Small intestine (tissue), 7 donors: ENCODE data around the gene UBE3D. TPM values are rescaled to one million over a fixed set of nuclear protein-coding genes. Genes with fewer than 3 reads are reported as not detected.
A peak's percentile ranks its signal among the peaks of the same experiment; 100 is the strongest.

Experiments used
- DNase-seq, 2 donors: peaks; one replicate each; pipeline versions ENCODE4 v3.0.0 to v3.0.0-alpha.2; 2013
- FAIRE-seq: peaks from 2 replicates; lab custom pipeline; 2012; peaks lifted over from hg19 to GRCh38; lab: Jason Lieb, UNC
- H3K27ac ChIP-seq, 3 donors: one replicate each; pipeline ENCODE4 v1.5.1; 2013; ENCODE audit warnings: low read length in 2 of 3, mild to moderate bottlenecking in 2 of 3, control low read depth in 1 of 3, inconsistent platforms in 1 of 3, low read depth in 1 of 3, moderate library complexity in 1 of 3
- H3K27me3 ChIP-seq, 3 donors: one replicate each; pipeline ENCODE4 v1.6.1; 2013; ENCODE audit warnings: low read length in 3 of 3, inconsistent platforms in 1 of 3; ENCODE audit not compliant: control insufficient read depth in 3 of 3, insufficient read depth in 3 of 3
- H3K36me3 ChIP-seq, 3 donors: one replicate each; pipeline ENCODE4 v1.6.1; 2013; ENCODE audit warnings: low read length in 3 of 3, inconsistent platforms in 1 of 3, low read depth in 1 of 3, mild to moderate bottlenecking in 1 of 3, moderate library complexity in 1 of 3; ENCODE audit not compliant: control insufficient read depth in 3 of 3, insufficient read depth in 2 of 3
- H3K4me1 ChIP-seq, 3 donors: one replicate each; pipeline ENCODE4 v1.6.1; 2013; ENCODE audit warnings: low read length in 2 of 3, inconsistent platforms in 1 of 3, low read depth in 1 of 3, mild to moderate bottlenecking in 1 of 3, moderate library complexity in 1 of 3; ENCODE audit not compliant: control insufficient read depth in 3 of 3, insufficient read depth in 2 of 3
- H3K4me3 ChIP-seq, 3 donors: one replicate each; pipeline ENCODE4 v1.5.1; 2013; ENCODE audit warnings: low read length in 3 of 3, control low read depth in 1 of 3, inconsistent platforms in 1 of 3, low read depth in 1 of 3, mild to moderate bottlenecking in 1 of 3, moderate library complexity in 1 of 3
- H3K9me3 ChIP-seq, 2 donors: one replicate each; pipeline ENCODE4 v1.6.1; 2013; ENCODE audit warnings: low read depth in 1 of 2, low read length in 1 of 2; ENCODE audit not compliant: control insufficient read depth in 2 of 2, insufficient read depth in 1 of 2
- WGBS, 3 donors: extraction: QIAGEN DNeasy Blood & Tissue Kit; methylation state at CpG; one replicate each; pipeline ENCODE4 v1.1.7; 2013; 5-methylcytosine and 5-hydroxymethylcytosine counted together
- polyA plus RNA-seq, 4 donors: library from polyadenylated mRNA; stranded (reverse) in 3 of 4; unstranded in 1 of 4; fragments of 200-250 nt in 3 of 4; fragments of 120-200 nt in 1 of 4; gene quantifications; one replicate each; pipeline versions ENCODE4 v1.2.1 to v1.2.3, GENCODE V29; 2013
- donor health status: healthy with polysubstance abuse.
- donor health status: control.
- donor health status: control.
- donor health status: Bipolar disorder and iron deficiency.
- donor health status: healthy.

Gene UBE3D
- polyA plus RNA-seq, 4 donors, result 0.54 to 8.0 (median 4.0) TPM

GRCh38 chr6:83092756-83093399 is 27.2 kb upstream of the UBE3D start:
- FAIRE-seq (no peak), DNase-seq (no peak)
- no peaks in the 10 kb centered on the region for H3K27me3 ChIP-seq
- no peak overlapping the region for H3K27ac ChIP-seq
- H3K36me3 ChIP-seq, result peaks cover 0 to 3% (median 2%) of the 10 kb centered on the region in 3 donors
- no peaks in the 10 kb centered on the region for H3K4me1 ChIP-seq
- no peaks in the 10 kb centered on the region for H3K9me3 ChIP-seq
- 68 to 85% (median 72%) methylated on average over 3 of the region's 3 CpGs for WGBS, 3 donors
- H3K4me3 ChIP-seq, result no peak overlapping the region

DNA sequence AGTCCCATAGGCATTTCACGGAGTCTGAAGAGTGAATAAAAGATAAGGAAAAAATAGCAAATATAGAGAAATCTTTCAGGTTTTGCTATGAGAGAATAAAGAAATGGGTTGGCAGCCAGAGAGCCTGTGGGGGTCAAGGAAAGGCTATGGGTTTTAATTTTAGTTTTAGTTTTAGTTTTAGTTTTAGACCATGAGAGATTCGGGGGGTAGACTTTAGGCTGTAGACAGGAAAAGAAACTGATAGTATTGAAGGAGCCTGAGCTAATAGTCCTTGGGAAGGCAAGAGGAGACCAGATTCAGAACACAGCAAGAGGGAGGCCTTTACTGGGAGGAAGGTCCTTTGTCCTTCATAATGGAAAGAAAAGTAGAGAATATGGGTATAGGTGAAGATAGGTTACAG is 21.1 kb upstream of the UBE3D start:
- Histone ChIP-seq H3K4me1 (no peaks in the 10 kb centered on the region), H3K4me3 (no peak overlapping the region), H3K27ac (no peak overlapping the region), H3K9me3 (no peaks in the 10 kb centered on the region), H3K36me3 (no peaks in the 10 kb centered on the region), H3K27me3 (no peaks in the 10 kb centered on the region)
- FAIRE-seq (no peak), DNase-seq (no peak)
- 49 to 78% (median 54%) methylated on average over 2 of the region's 2 CpGs for WGBS, 3 donors

DNA sequence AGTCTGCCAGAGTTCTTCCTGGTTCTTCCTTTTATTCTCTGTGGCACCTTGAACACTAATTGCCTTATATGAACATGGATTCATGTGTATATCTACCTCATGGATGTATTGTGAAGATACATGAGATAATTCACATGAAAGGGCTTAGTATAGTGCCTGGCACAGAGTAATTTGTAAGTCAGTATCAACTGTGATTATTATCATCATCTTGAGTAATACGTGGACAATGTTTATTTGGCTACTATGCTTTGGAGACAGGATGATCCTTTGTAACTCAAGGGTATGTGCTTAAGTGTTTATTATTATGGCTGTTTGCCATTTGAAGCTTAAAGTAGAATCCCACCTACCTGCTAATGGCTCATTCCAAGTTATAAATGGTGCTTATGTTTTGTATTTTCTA is 17.8 kb upstream of the UBE3D start:
- Histone ChIP-seq H3K9me3 (no peaks in the 10 kb centered on the region), H3K36me3 (peaks cover 0 to 2% (median 0%) of the 10 kb centered on the region in 3 donors), H3K4me1 (no peaks in the 10 kb centered on the region), H3K27ac (no peak overlapping the region), H3K4me3 (no peak overlapping the region), H3K27me3 (no peaks in the 10 kb centered on the region)
- DNase-seq, result no peak
- 37 to 59% (median 56%) methylated on average over 1 of the region's 1 CpG for WGBS, 3 donors
- FAIRE-seq, result no peak

GRCh38 chr6:83073615-83074014 is 8.0 kb upstream of the UBE3D start:
- H3K4me1 ChIP-seq, result peaks cover 0 to 14% (median 2%) of the 10 kb centered on the region in 3 donors
- H3K27ac ChIP-seq, result no peak overlapping the region
- no peak for DNase-seq
- FAIRE-seq, result no peak
- no peak overlapping the region for H3K4me3 ChIP-seq
- no peaks in the 10 kb centered on the region for H3K9me3 ChIP-seq
- WGBS, 3 donors, result 81 to 100% (median 95%) methylated on average over 1 of the region's 1 CpG
- H3K36me3 ChIP-seq, result no peaks in the 10 kb centered on the region
- no peaks in the 10 kb centered on the region for H3K27me3 ChIP-seq

DNA sequence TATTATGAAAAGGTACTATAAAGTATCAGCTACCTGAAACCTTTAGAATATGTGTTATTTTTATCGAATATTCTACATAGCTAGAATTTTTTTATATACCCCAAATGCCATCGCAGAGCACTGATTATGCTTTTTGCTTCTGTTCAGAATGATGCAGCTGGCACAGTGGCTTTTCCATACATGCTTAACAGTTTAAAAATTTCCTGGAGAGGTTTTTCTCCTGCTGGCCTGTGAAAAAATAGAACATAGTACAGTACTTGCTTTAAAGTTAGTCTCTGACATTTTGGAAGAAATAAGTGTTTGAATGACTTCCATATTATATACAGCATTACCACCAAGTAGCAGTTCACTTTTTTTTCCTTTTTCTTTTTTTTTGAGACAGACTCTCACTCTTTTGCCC is 7.1 kb upstream of the UBE3D start:
- Histone ChIP-seq H3K4me1 (peaks cover 0 to 14% (median 2%) of the 10 kb centered on the region in 3 donors), H3K4me3 (no peak overlapping the region), H3K36me3 (no peaks in the 10 kb centered on the region), H3K9me3 (no peaks in the 10 kb centered on the region), H3K27ac (no peak overlapping the region), H3K27me3 (no peaks in the 10 kb centered on the region)
- FAIRE-seq, result no peak
- WGBS, 3 donors, result 90 to 97% (median 95%) methylated on average over 2 of the region's 2 CpGs
- DNase-seq, result no peak

- 37 to 82% (median 75%) methylated on average over 1 of the region's 1 CpG for WGBS, 3 donors
- DNase-seq (no peak), FAIRE-seq (peak; percentile 84)
- Histone ChIP-seq H3K4me3 (no peak overlapping the region), H3K4me1 (peaks cover 0 to 14% (median 2%) of the 10 kb centered on the region in 3 donors), H3K27ac (no peak overlapping the region), H3K9me3 (no peaks in the 10 kb centered on the region), H3K27me3 (no peaks in the 10 kb centered on the region), H3K36me3 (no peaks in the 10 kb centered on the region)
Measured at GRCh38 chr6:83071707-83072106, 6.1 kb upstream of the UBE3D start.

- H3K9me3 ChIP-seq, result no peaks in the 10 kb centered on the region
- DNase-seq (peak; percentile 34 to 42), FAIRE-seq (no peak)
- H3K4me3 ChIP-seq, result no peak overlapping the region
- whole genome bisulfite sequencing, 3 donors, result 63 to 72% (median 69%) methylated on average over 4 of the region's 4 CpGs
- no peaks in the 10 kb centered on the region for H3K36me3 ChIP-seq
- peak overlapping the region; percentile 41 to 60 (median 45) for H3K27ac ChIP-seq
- H3K4me1 ChIP-seq, result peaks cover 0 to 15% (median 2%) of the 10 kb centered on the region in 3 donors
- no peaks in the 10 kb centered on the region for H3K27me3 ChIP-seq
Measured at GRCh38 chr6:83071023-83071422, 5.4 kb upstream of the UBE3D start.

GRCh38 chr6:83069633-83070032 is 4.0 kb upstream of the UBE3D start:
- Histone ChIP-seq H3K27me3 (no peaks in the 10 kb centered on the region), H3K9me3 (no peaks in the 10 kb centered on the region), H3K27ac (peak overlapping the region in 1 of 3 donors; percentile 97), H3K4me3 (no peak overlapping the region), H3K36me3 (no peaks in the 10 kb centered on the region), H3K4me1 (peaks cover 0 to 17% (median 2%) of the 10 kb centered on the region in 3 donors)
- no peak for DNase-seq
- FAIRE-seq, result no peak

- FAIRE-seq, result no peak
- peaks cover 0 to 17% (median 2%) of the 10 kb centered on the region in 3 donors for H3K4me1 ChIP-seq
- H3K4me3 ChIP-seq, result peak overlapping the region; percentile 72 to 91 (median 89)
- peak overlapping the region; percentile 96 to 97 (median 96) for H3K27ac ChIP-seq
- no peaks in the 10 kb centered on the region for H3K9me3 ChIP-seq
- peak; percentile 22 to 55 for DNase-seq
- WGBS, 3 donors, result 11 to 43% (median 22%) methylated on average over 6 of the region's 6 CpGs
- H3K36me3 ChIP-seq, result no peaks in the 10 kb centered on the region
- H3K27me3 ChIP-seq, result no peaks in the 10 kb centered on the region
Measured at GRCh38 chr6:83068616-83069015, 3.0 kb upstream of the UBE3D start.
